H9 (cell line): Measurements from ENCODE around the gene DLGAP4. TPM values are rescaled to one million over a fixed set of nuclear protein-coding genes. Genes with fewer than 3 reads are reported as not detected.

Source experiments
- DNase-seq: peaks from one replicate; pipeline ENCODE4 v3.0.0-alpha.2; 2017
- H2AFZ ChIP-seq: one replicate; pipeline ENCODE4 v1.6.1; 2013; ENCODE audit warnings: mild to moderate bottlenecking, low read length, control low read depth, moderate library complexity
- H2AK5ac ChIP-seq: 2 replicates; pipeline ENCODE4 v1.6.1; 2013; ENCODE audit warnings: low read length, control low read depth, mixed read lengths; ENCODE audit not compliant: insufficient read length
- H2BK120ac ChIP-seq: one replicate; pipeline ENCODE4 v1.6.1; 2013; ENCODE audit warnings: low read depth, mild to moderate bottlenecking, low read length, control low read depth, inconsistent platforms; ENCODE audit not compliant: poor library complexity, severe bottlenecking
- H2BK12ac ChIP-seq: 2 replicates; pipeline ENCODE4 v1.6.1; 2013; ENCODE audit warnings: low read length, control low read depth, mixed read lengths, low read depth; ENCODE audit not compliant: insufficient read length
- H2BK15ac ChIP-seq: 2 replicates; pipeline ENCODE4 v1.6.1; 2013; ENCODE audit warnings: low read depth, low read length, control low read depth
- H2BK20ac ChIP-seq: one replicate; pipeline ENCODE4 v1.6.1; 2013; ENCODE audit warnings: low read depth, mild to moderate bottlenecking, low read length, control low read depth, inconsistent platforms; ENCODE audit not compliant: poor library complexity, severe bottlenecking
- H2BK5ac ChIP-seq: 2 replicates; pipeline ENCODE4 v1.6.1; 2013; ENCODE audit warnings: low read length, control low read depth, mixed read lengths; ENCODE audit not compliant: insufficient read length
- H3K14ac ChIP-seq: 2 replicates; pipeline ENCODE4 v1.6.1; 2013; ENCODE audit warnings: low read length, control low read depth; ENCODE audit not compliant: insufficient read depth
- H3K18ac ChIP-seq: 2 replicates; pipeline ENCODE4 v1.6.1; 2013; ENCODE audit warnings: low read depth, mild to moderate bottlenecking, mixed read lengths, low read length, control low read depth; ENCODE audit not compliant: insufficient read length
- H3K23ac ChIP-seq: 2 replicates; pipeline ENCODE4 v1.6.1; 2013; ENCODE audit warnings: low read length, control low read depth, mixed read lengths, low read depth; ENCODE audit not compliant: insufficient read length
- H3K23me2 ChIP-seq: 2 replicates; pipeline ENCODE4 v1.6.1; 2013; ENCODE audit warnings: low read depth, mild to moderate bottlenecking, mixed read lengths, low read length, control low read depth; ENCODE audit not compliant: insufficient read length, poor library complexity, severe bottlenecking
- H3K27ac ChIP-seq: 2 replicates; pipeline ENCODE4 v1.5.1; 2013; ENCODE audit warnings: low read length, control low read depth, mixed read lengths, low read depth; ENCODE audit not compliant: insufficient read length
- H3K27me3 ChIP-seq: 2 replicates; pipeline ENCODE4 v1.6.1; 2013; ENCODE audit warnings: low read length, control low read depth, inconsistent platforms; ENCODE audit not compliant: insufficient read depth
- H3K4ac ChIP-seq: 2 replicates; pipeline ENCODE4 v1.6.1; 2013; ENCODE audit warnings: low read depth, mild to moderate bottlenecking, control low read depth, inconsistent platforms, low read length, moderate library complexity
- H3K4me1 ChIP-seq: 2 replicates; pipeline ENCODE4 v1.6.1; 2013; ENCODE audit warnings: low read length, control low read depth, inconsistent platforms; ENCODE audit not compliant: insufficient read depth
- H3K4me2 ChIP-seq: 2 replicates; pipeline ENCODE4 v1.6.1; 2013; ENCODE audit warnings: low read length, control low read depth, mixed read lengths; ENCODE audit not compliant: insufficient read length, insufficient read depth
- H3K56ac ChIP-seq: 2 replicates; pipeline ENCODE4 v1.6.1; 2013; ENCODE audit warnings: low read depth, mild to moderate bottlenecking, mixed read lengths, low read length, control low read depth; ENCODE audit not compliant: insufficient read length
- H3K79me1 ChIP-seq: 2 replicates; pipeline ENCODE4 v1.6.1; 2013; ENCODE audit warnings: low read depth, mild to moderate bottlenecking, moderate library complexity, low read length, control low read depth, inconsistent platforms; ENCODE audit not compliant: insufficient read depth, poor library complexity, severe bottlenecking
- H3K79me2 ChIP-seq: 2 replicates; pipeline ENCODE4 v1.6.1; 2013; ENCODE audit warnings: low read length, control low read depth, inconsistent platforms; ENCODE audit not compliant: insufficient read depth
- H3K9ac ChIP-seq: 2 replicates; pipeline ENCODE4 v1.6.1; 2013; ENCODE audit warnings: low read length, control low read depth, mixed read lengths; ENCODE audit not compliant: insufficient read length; ENCODE audit errors: extremely low read depth
- H3K9me3 ChIP-seq: one replicate; pipeline ENCODE4 v1.6.1; 2013; ENCODE audit warnings: low read depth, low read length, inconsistent platforms; ENCODE audit not compliant: control insufficient read depth
- H3T11ph ChIP-seq: one replicate; pipeline ENCODE4 v1.6.1; 2013; ENCODE audit warnings: mild to moderate bottlenecking, low read length, control low read depth, inconsistent platforms
- H4K20me1 ChIP-seq: one replicate; pipeline ENCODE4 v1.6.1; 2013; ENCODE audit not compliant: control insufficient read depth, insufficient read length, insufficient read depth
- H4K5ac ChIP-seq: 2 replicates; pipeline ENCODE4 v1.6.1; 2013; ENCODE audit warnings: low read depth, mild to moderate bottlenecking, mixed read lengths, low read length, control low read depth; ENCODE audit not compliant: insufficient read length
- H4K8ac ChIP-seq: replicated peaks from 2 replicates; pipeline ENCODE4 v1.6.1; 2013; ENCODE audit warnings: low read length, control low read depth, mixed read lengths, low read depth; ENCODE audit not compliant: insufficient read length
- H4K91ac ChIP-seq: 2 replicates; pipeline ENCODE4 v1.6.1; 2013; ENCODE audit warnings: low read depth, mild to moderate bottlenecking, moderate library complexity, mixed read lengths, low read length, control low read depth; ENCODE audit not compliant: insufficient read length
- H3K27ac Mint-ChIP-seq, 3 experiments: 2 replicates in 2 of 3; 3 replicates in 1 of 3; pipeline ENCODE4 v1.8.0; 2020 to 2021; ENCODE audit warnings: mixed read lengths in 3 of 3, mild to moderate bottlenecking in 1 of 3, moderate library complexity in 1 of 3
- H3K27me3 Mint-ChIP-seq: 2 replicates; pipeline ENCODE4 v1.8.0; 2021; ENCODE audit warnings: low read depth, mild to moderate bottlenecking, moderate library complexity, mixed read lengths
- H3K36me3 Mint-ChIP-seq, 3 experiments: 2 replicates in 2 of 3; 3 replicates in 1 of 3; pipeline ENCODE4 v1.8.0; 2020 to 2021; ENCODE audit warnings: low read depth in 3 of 3, mixed read lengths in 3 of 3; ENCODE audit not compliant: insufficient read depth in 1 of 3
- H3K4me1 Mint-ChIP-seq, 2 experiments: 2 replicates each; pipeline ENCODE4 v1.8.0; 2020; ENCODE audit warnings: mixed read lengths in 2 of 2
- H3K4me3 Mint-ChIP-seq, 2 experiments: 2 replicates in 1 of 2; 3 replicates in 1 of 2; pipeline ENCODE4 v1.8.0; 2020 to 2021; ENCODE audit warnings: mild to moderate bottlenecking in 2 of 2, mixed read lengths in 2 of 2, moderate library complexity in 1 of 2
- H3K9me3 Mint-ChIP-seq, 2 experiments: 2 replicates in 1 of 2; 3 replicates in 1 of 2; pipeline ENCODE4 v1.8.0; 2020; ENCODE audit warnings: mild to moderate bottlenecking in 2 of 2, mixed read lengths in 2 of 2, moderate library complexity in 1 of 2
- WGBS: extraction: QIAGEN DNeasy Blood & Tissue Kit; methylation state at CpG from one replicate; pipeline ENCODE4 v1.1.7; 2013; ENCODE audit warnings: missing lambda C conversion rate, low lambda C conversion rate, mixed read lengths; ENCODE audit not compliant: insufficient read length; ENCODE audit errors: extremely low coverage; 5-methylcytosine and 5-hydroxymethylcytosine counted together
- total RNA-seq: library from RNA; stranded (reverse); gene quantifications from 2 replicates; pipeline ENCODE4 v1.2.1, GENCODE V29; 2021
- TF ChIP-seq, protein P1 (sequence below): fragments of 200-600 bp; sonication (generic); conservative IDR thresholded peaks from 3 replicates; pipeline ENCODE4 v1.8.0; 2021; ENCODE audit warnings: antibody characterized with exemption, mild to moderate bottlenecking

Gene DLGAP4
- total RNA-seq, 1 experiment from 2014 or later: 48.0 TPM

DNA sequence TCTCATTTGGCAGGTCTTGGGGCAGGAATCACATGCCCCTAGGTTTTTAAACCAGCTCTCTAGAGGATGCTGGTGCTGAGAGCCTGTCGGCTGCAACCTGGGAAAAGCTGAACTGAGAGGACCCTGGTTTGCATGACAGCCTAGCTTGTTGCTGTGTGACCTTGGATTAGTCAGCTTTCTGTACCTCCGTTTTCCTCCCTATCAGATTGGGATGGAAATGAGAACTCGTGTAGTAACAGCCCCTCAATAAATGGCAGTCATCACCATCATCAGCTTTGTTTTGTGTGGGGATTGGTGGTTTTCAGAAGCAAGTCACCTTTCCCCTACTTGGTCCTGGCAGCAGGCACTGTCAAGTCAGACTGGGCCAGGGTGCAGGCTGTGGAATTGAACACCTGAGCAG, 159.9 kb downstream of the DLGAP4 start:
- H3K4me2 ChIP-seq: no peak overlapping the region
- WGBS: no CpG with 5 or more reads among the region's 3 CpGs
- 0 out of 5 replicates have a peak overlapping the region, but pooled peaks of 1 of the 2 experiments have one; percentile 17 for H3K4me3 Mint-ChIP-seq

More for the DNA sequence above, 159.9 kb downstream of the DLGAP4 start:
- Histone ChIP-seq H3K79me2 (peaks cover 18% of the 10 kb centered on the region; the same call in 1 of the 2 replicates), H3K18ac (no peak overlapping the region), H3K23me2 (peaks cover 17% of the 10 kb centered on the region), H4K91ac (no peak overlapping the region), H3K4ac (no peak overlapping the region), H3K23ac (no peak overlapping the region), H3K27ac (no peak overlapping the region), H3K56ac (no peak overlapping the region), H3K79me1 (peaks cover 5% of the 10 kb centered on the region), H4K8ac (no peak overlapping the region), H4K20me1 (no peaks in the 10 kb centered on the region), H3K4me1 (peaks cover 12% of the 10 kb centered on the region; the same call in 1 of the 2 replicates), H2AFZ (no peak overlapping the region), H3K9ac (no peak overlapping the region), H3K27me3 (no peaks in the 10 kb centered on the region), H3T11ph (no peak overlapping the region), H2BK15ac (no peak overlapping the region), H2AK5ac (no peak overlapping the region), H3K14ac (no peak overlapping the region), H2BK12ac (no peak overlapping the region), H2BK120ac (no peak overlapping the region), H3K9me3 (no peaks in the 10 kb centered on the region), H2BK5ac (no peak overlapping the region), H4K5ac (no peak overlapping the region), H2BK20ac (no peak overlapping the region)
- TF ChIP-seq, protein P1, sequence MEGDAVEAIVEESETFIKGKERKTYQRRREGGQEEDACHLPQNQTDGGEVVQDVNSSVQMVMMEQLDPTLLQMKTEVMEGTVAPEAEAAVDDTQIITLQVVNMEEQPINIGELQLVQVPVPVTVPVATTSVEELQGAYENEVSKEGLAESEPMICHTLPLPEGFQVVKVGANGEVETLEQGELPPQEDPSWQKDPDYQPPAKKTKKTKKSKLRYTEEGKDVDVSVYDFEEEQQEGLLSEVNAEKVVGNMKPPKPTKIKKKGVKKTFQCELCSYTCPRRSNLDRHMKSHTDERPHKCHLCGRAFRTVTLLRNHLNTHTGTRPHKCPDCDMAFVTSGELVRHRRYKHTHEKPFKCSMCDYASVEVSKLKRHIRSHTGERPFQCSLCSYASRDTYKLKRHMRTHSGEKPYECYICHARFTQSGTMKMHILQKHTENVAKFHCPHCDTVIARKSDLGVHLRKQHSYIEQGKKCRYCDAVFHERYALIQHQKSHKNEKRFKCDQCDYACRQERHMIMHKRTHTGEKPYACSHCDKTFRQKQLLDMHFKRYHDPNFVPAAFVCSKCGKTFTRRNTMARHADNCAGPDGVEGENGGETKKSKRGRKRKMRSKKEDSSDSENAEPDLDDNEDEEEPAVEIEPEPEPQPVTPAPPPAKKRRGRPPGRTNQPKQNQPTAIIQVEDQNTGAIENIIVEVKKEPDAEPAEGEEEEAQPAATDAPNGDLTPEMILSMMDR: no peak
- Mint-ChIP-seq H3K36me3 (peaks cover 2 to 11% (median 4%) of the 10 kb centered on the region in 3 experiments; a peak in 6 of 7 replicates), H3K27ac (peak overlapping the region in 2 of 3 experiments; percentile 78 to 81; a peak in 2 of 7 replicates), H3K9me3 (no peaks in the 10 kb centered on the region), H3K4me1 (peaks cover 49 to 61% of the 10 kb centered on the region in 2 experiments), H3K27me3 (no peaks in the 10 kb centered on the region)
- no peak for DNase-seq
